GM19455 (cell line): Measurements from ENCODE around the gene TMEM250.

ENCODE experiments used
- ATAC-seq: cut with Tn5 transposase; IDR thresholded peaks from one replicate; pipeline ENCODE4 v1.9.1; 2021; ENCODE audit not compliant: unreplicated experiment

Gene TMEM250

DNA sequence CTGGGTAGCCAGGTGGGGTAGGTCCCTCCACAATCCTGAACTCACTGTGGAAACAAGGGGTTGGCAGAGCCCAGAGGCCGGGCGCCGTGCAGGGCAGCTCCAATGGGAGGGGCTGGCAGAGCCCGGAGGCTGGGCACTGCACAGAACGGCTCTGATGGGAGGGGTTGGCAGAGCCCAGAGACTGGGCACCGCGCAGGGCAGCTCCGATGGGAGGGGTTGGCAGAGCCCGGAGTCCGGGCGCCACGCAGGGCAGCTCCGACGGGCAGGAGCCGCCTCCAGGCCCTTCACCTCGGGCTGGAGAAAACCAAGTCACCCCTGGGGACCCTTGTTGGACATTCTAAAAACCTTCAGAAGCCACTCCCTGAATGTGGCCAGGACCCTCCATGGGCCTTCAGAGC lies 32.9 kb downstream of the TMEM250 start:
- ATAC-seq = no peak

DNA sequence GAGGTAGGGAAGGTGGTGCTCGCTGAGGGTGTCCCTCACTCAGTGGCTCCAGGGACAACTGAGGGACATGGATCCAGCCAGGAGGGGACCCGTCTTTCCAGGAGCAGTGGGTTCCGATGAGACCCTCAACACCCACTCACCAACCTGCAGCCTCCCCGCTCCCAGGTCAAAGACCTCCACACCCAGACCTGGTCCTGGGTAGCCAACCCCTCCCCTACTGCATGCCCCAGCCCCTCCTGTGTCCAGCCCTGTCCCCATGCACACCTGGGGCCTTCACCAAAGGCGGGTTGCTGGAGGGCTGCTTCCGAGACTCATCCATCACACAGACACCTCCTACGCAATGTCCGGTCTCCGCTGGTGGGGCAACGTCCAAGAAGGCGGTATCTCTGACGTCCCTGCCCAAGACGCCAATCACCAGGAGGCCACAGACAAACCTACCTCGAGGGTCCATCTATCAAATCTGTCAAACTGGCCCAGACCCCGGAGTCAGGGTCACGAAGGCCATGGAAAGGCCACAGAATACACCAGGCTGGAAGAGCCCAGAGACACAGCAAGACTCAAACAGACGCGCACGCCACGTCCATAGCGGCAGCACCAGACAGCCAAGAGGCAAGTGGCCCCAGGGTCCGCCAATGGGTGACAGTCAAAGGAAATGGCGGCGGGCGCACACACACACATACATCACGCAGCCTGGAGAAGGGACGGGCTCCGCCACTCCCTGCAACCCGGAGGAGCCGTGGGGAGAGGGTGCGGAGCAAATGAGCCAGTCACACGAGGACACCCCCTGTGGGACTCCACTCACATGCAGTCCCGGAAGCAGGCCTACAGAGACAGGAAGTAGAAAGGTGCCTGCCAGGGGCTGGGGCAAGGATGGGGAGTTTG lies 34.4 kb downstream of the TMEM250 start:
- ATAC-seq = no peak

DNA sequence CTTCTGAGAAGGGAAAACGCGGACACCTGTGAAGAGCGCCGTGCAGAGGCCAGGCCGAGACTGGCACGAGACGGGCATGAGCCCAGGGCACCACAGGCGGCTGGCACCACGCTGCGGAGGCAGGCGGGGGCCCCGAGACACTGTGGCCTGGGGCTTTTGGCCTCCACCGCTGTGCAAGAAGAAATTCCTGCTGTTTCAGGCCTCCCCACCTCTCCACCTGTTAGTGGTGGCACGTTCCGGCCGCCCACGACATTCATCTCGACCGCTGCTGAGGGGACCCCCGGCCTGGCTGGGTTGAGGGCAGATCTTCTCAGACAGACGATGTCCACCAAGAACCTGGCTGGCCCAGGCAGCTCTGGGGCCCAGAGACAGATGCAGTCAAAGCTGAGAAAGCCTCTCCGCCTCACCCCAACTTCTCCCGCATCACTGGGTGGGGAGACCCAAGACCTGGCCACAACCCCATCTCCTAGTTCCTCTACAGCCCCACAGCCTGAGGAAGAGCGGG lies 35.1 kb downstream of the TMEM250 start:
- no peak for ATAC-seq

DNA sequence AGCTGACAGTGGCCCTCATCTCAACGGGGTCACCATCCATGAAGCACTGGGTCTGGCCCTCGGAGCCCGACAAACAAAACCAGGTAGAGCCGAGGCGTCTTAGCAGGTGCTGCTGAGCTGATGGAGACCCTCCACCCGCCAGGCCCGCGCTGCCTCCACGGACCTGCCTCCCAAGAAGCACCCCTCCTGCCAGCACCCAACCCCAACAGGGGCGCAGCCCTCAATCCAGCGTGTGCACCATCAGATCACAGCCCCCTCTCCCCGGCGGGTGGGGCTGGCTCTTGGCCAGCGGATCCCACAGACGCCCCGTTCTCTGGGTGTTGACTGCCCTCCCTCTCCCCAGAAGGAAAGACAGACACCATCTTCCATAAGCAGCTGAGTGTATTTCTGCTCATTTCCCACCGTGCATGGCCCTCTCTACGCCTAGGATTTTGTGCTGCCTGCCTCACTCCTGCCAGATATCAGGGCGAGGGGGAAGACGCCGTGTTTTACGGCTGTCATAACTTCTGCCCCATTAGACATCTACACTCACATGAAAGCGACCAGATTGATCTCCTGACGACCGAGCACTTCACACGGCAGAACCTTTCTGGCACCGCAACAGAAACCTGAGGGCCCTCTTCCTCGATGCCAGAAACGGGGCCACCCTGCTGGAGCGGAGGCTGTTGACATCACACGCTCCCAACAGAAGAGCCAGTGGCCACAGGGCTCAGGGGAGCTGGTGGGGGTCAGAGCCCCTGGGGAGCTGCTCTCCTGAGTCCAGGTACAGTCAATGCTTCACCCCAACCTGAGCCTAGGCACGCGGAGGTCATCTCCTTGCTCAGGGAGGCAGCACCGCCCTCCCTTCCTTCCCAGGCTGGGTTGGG lies 35.9 kb downstream of the TMEM250 start:
- ATAC-seq = no peak

DNA sequence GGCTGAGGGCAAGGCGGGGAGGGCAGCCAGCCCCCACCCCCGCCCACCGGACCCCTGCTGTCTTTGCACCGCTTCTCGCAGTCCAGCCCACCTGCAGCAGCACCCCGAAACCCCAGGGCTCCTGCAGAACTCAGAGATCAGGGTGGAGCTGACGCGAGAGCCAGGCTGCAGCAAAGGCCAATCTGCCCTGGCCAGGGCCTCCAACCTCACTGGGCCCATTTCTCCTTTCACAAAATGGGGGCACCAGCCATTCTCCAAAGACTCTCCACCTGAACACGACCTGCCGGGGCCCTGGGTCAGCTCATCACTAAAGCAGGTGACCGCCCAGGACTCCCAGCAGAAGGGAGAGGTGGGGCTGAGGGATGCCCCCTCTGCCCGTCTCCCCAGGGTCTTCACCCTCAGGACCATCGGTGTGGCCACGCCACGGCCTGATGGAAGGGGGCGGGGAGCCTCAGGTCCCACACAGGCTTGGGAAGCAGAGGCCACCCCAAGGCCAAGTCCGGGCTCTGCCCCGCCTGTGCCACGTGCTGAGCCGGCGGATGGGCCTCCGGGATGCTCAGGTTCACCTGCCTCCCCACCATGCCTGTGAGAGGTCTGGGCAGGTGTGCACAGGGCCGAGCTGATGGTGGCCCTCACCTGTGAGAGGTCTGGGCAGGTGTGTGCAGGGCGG lies 36.7 kb downstream of the TMEM250 start:
- no peak for ATAC-seq

DNA sequence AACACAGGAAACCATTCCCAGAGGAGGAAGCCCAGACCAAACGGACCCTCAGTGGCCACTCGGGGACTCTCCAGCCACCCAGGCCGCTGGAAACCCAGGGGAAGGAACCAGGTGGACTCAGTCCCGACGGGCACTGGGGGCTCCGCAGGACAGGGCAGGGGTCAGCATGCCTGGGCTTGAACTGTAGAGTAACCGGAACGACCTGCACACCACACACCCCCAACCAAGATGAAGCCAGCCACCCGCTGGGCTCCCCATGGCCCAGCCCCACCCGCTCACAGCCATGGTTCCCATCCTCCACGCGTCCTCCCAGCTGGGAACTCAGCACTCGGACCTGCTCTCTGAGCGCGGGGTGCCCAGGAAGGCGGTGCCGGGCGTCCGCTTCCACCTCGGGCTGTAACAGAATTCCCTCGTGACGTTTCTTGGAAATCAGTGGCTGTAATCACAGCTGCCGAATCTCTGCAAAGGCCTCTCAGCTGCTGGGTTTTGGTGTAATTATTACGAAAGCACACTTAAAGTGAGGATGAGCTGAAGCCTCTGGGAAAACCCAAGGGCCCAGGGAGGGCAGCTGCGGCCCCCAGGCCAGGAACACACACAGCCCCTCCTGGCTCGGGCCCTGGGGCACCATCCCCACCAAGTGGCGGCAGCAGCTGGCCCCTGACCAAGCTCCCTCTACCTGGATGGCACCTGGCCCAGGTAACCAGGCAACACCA lies 37.4 kb downstream of the TMEM250 start:
- ATAC-seq = no peak

DNA sequence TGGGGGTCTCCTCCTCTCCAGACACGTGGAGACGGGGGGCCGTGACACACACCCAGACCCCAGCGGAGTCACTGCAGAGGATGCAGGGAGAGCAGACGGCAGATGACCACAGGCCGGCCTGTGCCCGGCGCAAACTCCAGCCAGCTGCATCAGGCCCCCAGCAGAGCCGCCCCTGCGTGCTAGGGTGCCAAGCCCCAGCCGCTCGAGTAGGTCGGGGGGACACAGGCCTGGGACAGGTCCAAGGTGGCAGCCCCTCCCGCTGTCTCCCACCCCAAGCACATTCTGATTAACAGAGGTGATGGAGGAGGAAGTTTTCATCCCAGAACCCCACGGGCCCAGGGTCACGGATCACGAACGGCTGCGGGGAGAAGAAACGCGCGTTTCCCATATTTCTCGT lies 38.0 kb downstream of the TMEM250 start:
- ATAC-seq = no peak

DNA sequence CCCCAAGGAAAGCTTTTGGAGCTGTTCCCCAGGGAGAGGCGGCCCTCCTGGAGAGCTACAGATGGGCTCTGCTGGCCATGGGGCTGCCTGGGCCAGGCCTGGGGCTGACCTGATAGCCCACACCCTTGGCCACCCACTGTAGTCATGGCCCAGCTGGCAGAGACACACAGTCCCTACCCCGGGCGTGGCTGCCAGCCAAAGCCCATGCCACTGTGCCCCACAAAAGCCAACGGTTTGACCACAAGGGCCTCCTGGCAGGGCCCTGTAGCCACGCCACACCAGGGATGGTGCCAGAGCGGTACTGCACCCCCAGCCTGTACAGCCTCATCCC lies 38.8 kb downstream of the TMEM250 start:
- ATAC-seq = no peak

DNA sequence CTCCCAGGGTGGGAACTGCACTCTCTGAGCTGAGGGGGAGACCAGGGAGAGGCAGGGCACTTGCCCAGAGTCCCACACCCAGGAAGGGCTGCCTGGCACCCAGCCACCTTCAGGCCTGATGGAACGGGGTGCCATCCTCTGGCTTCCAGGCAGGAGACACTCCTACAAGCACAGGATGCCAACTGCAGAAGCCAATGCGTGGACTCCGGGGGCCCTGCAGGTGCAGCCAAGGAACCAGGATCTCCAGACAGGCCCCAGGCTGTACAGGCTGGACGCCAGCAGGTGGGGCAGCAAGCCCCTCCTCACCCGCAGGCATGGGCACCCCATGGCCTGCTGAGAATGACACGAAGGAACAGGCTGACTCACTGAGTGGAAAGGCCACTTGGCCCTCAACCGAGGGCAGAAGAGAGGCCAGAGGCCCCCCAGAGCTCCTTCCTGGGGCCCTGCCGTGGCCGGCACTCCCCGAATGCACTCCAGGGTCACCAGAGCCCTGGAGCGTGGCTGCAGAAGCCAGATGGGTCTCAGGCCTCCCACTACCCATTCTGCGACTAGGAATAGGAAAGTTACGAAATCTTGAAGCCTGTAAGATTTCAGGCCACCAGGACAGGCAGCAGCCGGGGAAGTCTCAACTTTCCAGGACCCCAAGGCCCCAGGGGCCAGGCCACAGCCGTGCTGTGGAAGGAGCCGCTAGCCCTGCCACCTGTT lies 39.3 kb downstream of the TMEM250 start:
- ATAC-seq = no peak

DNA sequence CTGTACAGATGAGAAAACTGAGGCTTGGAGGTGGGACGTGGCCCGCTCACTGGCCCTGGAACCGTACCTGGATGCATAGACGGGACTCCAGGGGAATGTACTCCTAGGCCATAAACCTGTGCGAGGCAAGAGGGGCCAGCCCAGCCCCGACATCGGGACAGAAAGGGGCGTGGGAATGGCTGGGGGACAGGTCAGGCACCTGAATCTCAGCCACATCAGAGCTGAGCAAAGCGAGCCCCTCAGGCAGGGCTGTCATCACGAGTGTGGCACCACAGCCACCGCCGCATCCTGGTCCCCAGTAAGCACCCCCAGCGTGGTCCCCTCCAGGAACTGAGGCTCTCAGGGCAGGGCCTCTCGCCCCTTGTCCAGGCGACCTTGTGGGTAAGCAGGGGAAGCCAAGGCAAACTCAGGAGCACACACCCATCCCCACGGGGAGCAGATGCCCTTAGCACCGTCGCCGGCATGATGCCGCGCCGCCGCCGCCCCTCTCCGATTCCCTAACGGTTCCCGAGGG lies 40.1 kb downstream of the TMEM250 start:
- no peak for ATAC-seq

DNA sequence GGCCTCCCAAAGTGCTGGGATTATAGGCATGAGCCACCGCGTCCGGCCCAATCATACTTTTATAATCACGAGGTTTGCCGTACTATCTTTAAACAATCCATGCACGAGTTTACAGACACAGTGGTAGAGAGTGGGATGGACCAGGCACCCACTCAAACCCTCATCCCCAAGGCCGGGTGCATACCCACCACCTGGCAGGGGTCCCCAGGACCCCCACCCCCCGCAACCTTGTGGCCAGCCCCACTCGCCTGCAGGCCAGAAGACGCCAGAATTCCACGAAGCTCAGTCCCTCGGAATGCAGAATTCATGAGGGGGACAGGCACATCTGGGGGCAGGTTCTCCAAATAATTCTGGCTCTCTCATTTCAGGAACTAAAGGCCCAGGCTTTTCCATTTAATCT lies 40.7 kb downstream of the TMEM250 start:
- ATAC-seq = no peak

DNA sequence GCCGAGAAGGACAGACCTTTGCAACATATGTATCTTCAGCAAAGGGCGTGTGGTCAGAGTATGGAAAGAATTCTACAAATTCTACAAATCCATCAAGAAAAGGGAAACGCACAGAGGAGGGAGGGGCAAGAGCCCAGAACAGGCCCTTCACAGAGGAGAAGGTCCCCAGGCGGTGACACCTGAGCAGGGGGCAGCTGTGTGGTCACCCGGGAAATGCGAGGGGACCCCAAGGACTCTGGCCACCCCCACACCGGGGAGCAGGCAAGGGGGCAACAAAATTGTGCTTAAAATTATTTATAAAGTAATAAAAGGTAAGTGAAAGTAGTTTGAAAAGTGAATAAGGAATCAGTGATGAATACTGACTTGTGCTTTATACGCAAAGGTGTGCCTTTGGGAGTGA lies 41.2 kb downstream of the TMEM250 start:
- no peak for ATAC-seq

DNA sequence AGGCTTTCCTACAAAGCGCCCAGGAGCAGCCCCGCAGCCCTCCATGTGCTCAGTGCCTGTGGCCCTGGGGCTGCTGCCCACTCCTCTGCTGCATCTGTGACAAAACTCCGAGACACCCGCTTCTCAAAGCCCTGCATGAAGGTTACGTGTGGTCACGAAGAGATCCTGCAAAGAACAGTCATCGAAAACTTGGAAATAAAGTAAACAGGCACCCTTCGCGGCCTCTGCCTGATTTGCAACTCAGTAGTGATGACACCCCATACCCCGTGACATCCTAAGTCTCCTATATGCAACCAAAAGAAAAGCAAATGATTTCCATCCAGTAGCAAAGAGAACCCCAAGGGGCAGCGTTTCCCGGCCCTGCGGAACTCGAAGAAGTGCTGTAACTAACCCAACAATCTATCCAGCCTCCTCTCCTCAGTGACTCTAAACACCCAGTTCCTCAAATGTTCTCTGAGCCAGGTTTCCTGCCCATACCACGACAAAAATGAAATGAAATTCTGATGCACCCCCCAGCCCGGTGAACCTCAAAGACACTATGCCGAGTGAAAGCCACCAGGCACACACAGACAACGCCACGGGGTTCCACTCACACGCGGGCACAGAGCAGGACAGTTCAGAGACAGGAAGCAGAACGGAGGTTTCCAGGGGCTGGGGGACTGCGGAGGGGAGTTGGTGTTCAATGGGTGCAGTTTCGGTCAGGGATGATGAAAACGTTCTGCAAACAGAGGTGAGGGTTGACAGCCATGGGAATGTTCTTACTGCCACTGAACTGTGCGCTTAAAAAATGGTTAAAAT lies 42.6 kb downstream of the TMEM250 start:
- ATAC-seq = no peak

DNA sequence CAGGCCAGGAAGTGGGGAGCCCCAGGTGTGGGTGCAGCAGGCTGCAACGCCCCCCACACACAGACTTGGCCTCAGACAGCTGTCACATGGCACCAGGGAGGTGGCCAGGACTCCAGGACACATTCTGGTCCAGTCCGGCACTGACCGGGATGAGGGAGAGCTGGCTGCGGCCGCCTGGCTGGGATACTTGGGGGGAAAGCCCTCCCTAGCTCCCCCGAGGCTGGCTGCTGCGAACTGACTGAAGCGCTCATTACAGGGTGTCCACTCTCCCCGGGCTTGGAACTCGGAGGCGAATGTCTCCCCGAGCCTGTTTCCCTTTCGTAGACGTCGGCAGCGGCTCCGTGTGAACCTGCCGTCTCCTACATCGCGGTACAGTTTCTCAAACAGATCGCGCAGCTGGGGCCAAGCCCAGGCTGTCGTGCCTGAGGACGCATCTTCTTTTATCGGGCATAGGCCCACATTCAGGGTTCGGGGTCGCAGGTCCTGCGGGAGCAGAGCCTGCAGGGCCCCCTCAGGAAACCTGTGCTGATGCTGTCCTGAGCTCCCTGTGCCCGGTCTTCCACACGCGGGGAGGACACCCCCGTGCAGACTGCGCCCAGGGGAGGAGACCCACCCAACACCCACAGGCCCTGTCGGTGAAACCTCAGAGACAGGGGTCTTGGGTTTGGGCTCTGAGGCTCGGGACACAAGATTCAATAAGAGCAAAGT lies 43.4 kb downstream of the TMEM250 start:
- no peak for ATAC-seq

DNA sequence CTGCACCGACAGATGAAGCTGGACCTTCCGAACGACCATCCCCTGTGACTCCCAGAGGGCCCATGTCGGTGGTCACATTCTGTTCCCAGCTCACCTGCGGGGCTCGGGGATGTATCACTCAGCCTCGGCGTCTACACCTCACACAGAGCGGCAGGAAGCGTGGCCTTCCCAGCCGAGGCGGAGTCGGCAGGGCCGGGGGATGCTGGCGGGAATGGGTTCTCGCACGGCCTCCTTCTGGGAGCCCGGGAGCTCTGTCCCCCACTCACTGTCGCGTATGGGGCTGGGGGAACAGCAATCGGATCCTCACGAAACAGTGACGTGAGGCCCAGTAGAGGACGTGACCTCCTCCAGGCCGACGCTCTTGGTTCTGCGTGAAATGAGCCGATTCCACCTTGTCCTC lies 44.0 kb downstream of the TMEM250 start:
- no peak for ATAC-seq
